HepG2 (cell line): ENCODE measurements around the gene TMBIM1. TPM values are rescaled to one million over a fixed set of nuclear protein-coding genes. Genes with fewer than 3 reads are reported as not detected.

Experiments
- ATAC-seq: fragments of 200-7000 bp; cut with Tn5 transposase; 3 replicates; pipeline ENCODE4 v1.9.1; 2020; ENCODE audit warnings: mild to moderate bottlenecking, moderate library complexity
- BruUV-seq: library from RNA; stranded (reverse); fragments of 400-500 nt; replicated peaks from 2 replicates; lab custom pipeline; 2021; lab: Mats Ljungman, UMichigan
- CTCF ChIA-PET: fragments of 300-600 bp; formaldehyde crosslinking; extraction: SDS; loops from one replicate; lab custom pipeline; 2021; ENCODE audit warnings: low total read pairs, inconsistent platforms, low intra/inter-chr PET ratio; lab: Yijun Ruan, JAX
- POLR2A ChIA-PET: fragments of 350-600 bp; sonication (Branson Sonifier 250); formaldehyde crosslinking; loops from one replicate; lab custom pipeline; 2020; ENCODE audit warnings: antibody characterized with exemption, inconsistent platforms; lab: Yijun Ruan, JAX
- DNase-seq: peaks from one replicate; pipeline ENCODE4 v3.0.0-alpha.2; 2015; ENCODE audit warnings: low spot score
- FAIRE-seq: peaks from 3 replicates; lab custom pipeline; 2011; peaks lifted over from hg19 to GRCh38; lab: Jason Lieb, UNC
- H2AFZ ChIP-seq: one replicate; pipeline ENCODE4 v1.6.1; 2011; ENCODE audit warnings: low read length, inconsistent platforms
- H3K27ac ChIP-seq: fragments of 300-600 bp; 3 replicates; pipeline ENCODE4 v1.8.0; 2011; ENCODE audit warnings: mixed run types, mild to moderate bottlenecking, mixed read lengths, low read length, inconsistent platforms; ENCODE audit not compliant: insufficient read depth; ENCODE audit errors: extremely low read length
- H3K27me3 ChIP-seq, 2 experiments: fragments of 200-600 bp in 1 of 2; 2 replicates in 1 of 2; 3 replicates in 1 of 2; pipeline versions ENCODE4 v1.6.0 to v1.8.0; 2011; ENCODE audit warnings: low read length in 2 of 2, mild to moderate bottlenecking in 2 of 2, moderate library complexity in 2 of 2, inconsistent platforms in 1 of 2; ENCODE audit not compliant: insufficient read depth in 2 of 2, control insufficient read depth in 1 of 2
- H3K36me3 ChIP-seq, 2 experiments: fragments of 200-600 bp in 1 of 2; replicated peaks in 1 of 2; 2 replicates in 1 of 2; 3 replicates in 1 of 2; pipeline versions ENCODE4 v1.5.1 to v1.8.0; 2011; ENCODE audit warnings: low read length in 2 of 2, inconsistent platforms in 1 of 2; ENCODE audit not compliant: insufficient read depth in 2 of 2, control insufficient read depth in 1 of 2
- H3K4me1 ChIP-seq: 2 replicates; pipeline ENCODE4 v1.5.1; 2012; ENCODE audit warnings: low read length, inconsistent platforms; ENCODE audit not compliant: insufficient read depth
- H3K4me2 ChIP-seq: 2 replicates; pipeline ENCODE4 v1.6.0; 2011; ENCODE audit warnings: low read depth, low read length, inconsistent platforms
- H3K4me3 ChIP-seq, 3 experiments: fragments of 200-600 bp in 1 of 3; sonication (generic), shearing (Covaris generic) in 1 of 3; replicated peaks in 1 of 3; 2 replicates each; pipeline ENCODE4 v1.5.1; 2011 to 2016; ENCODE audit warnings: low read length in 3 of 3, inconsistent platforms in 2 of 3, low read depth in 2 of 3, mild to moderate bottlenecking in 2 of 3, control low read depth in 1 of 3, mixed read lengths in 1 of 3; ENCODE audit not compliant: insufficient read depth in 1 of 3
- H3K79me2 ChIP-seq: one replicate; pipeline ENCODE4 v1.6.1; 2011; ENCODE audit warnings: low read length, inconsistent platforms; ENCODE audit not compliant: insufficient read depth
- H3K9ac ChIP-seq: 2 replicates; pipeline ENCODE4 v1.6.0; 2011; ENCODE audit warnings: mild to moderate bottlenecking, low read depth, low read length, inconsistent platforms; ENCODE audit not compliant: insufficient read depth
- H3K9me3 ChIP-seq: 2 replicates; pipeline ENCODE4 v1.5.1; 2012; ENCODE audit warnings: mild to moderate bottlenecking, low read length
- H4K20me1 ChIP-seq: 2 replicates; pipeline ENCODE4 v1.6.0; 2011; ENCODE audit warnings: inconsistent platforms, mild to moderate bottlenecking, low read length, moderate library complexity; ENCODE audit not compliant: insufficient read depth
- NFYB ChIP-seq: sonication (generic); formaldehyde crosslinking; IDR thresholded peaks from 2 replicates; pipeline ENCODE4 v1.4.0; 2020; ENCODE audit warnings: missing genetic modification reagents
- PCBP2 ChIP-seq: fragments of 200-400 bp; formaldehyde crosslinking; optimal IDR thresholded peaks from 2 replicates; pipeline ENCODE3; 2018; ENCODE audit warnings: low read length, low read depth; ENCODE audit not compliant: poor library complexity, severe bottlenecking
- POLR2A ChIP-seq, 2 experiments: IDR thresholded peaks; 2 replicates each; pipeline ENCODE4 v1.6.1; 2011; ENCODE audit warnings: low read depth in 2 of 2, low read length in 2 of 2, mild to moderate bottlenecking in 1 of 2, moderate library complexity in 1 of 2; ENCODE audit not compliant: insufficient read depth in 1 of 2
- POLR2AphosphoS5 ChIP-seq: IDR thresholded peaks from 2 replicates; pipeline ENCODE4 v1.6.1; 2012; ENCODE audit warnings: low read depth, low read length
- RBM22 ChIP-seq: fragments of 200-400 bp; formaldehyde crosslinking; optimal IDR thresholded peaks from 2 replicates; pipeline ENCODE3; 2017; ENCODE audit warnings: mild to moderate bottlenecking, low read length, moderate library complexity
- U2AF1 ChIP-seq: fragments of 200-400 bp; formaldehyde crosslinking; optimal IDR thresholded peaks from 2 replicates; pipeline ENCODE3; 2017; ENCODE audit warnings: mild to moderate bottlenecking, low read depth, low read length
- ZNF207 ChIP-seq: fragments of 450-650 bp; IDR thresholded peaks from 2 replicates; pipeline ENCODE4 v1.6.1; 2016; ENCODE audit warnings: antibody characterized with exemption, borderline replicate concordance
- ZNF331 ChIP-seq: sonication (generic); formaldehyde crosslinking; IDR thresholded peaks from 2 replicates; pipeline ENCODE4 v1.4.0; 2020; ENCODE audit warnings: missing genetic modification reagents
- ZNF670 ChIP-seq: sonication (generic); formaldehyde crosslinking; IDR thresholded peaks from 2 replicates; pipeline ENCODE4 v1.8.0; 2022; ENCODE audit warnings: mild to moderate bottlenecking, missing genetic modification reagents, borderline replicate concordance
- ZNF703 ChIP-seq: sonication (generic); formaldehyde crosslinking; IDR thresholded peaks from 2 replicates; pipeline ENCODE4 v1.5.1; 2020; ENCODE audit warnings: missing genetic modification reagents, mild to moderate bottlenecking, moderate library complexity, borderline replicate concordance
- WGBS: methylation state at CpG from one replicate; pipeline ENCODE4 v1.1.6; 2017; ENCODE audit warnings: low lambda C conversion rate; 5-methylcytosine and 5-hydroxymethylcytosine counted together
- in situ Hi-C: cut with HindIII; loops from 2 replicates; pipeline ENCODE4 v1.10.0; 2017; ENCODE audit warnings: low pct_unique_long_range_greater_than_20kb; ENCODE audit not compliant: extremely low pct_ligation_motif_present
- intact Hi-C: fragments of 100-400 bp; cut with micrococcal nuclease; formaldehyde crosslinking; loops from one replicate; pipeline ENCODE4 v1.10.0; 2022; ENCODE audit not compliant: unreplicated experiment
- polyA plus RNA-seq, 8 experiments: library from polyadenylated mRNA; depleted of rRNA in 3 of 8; stranded (reverse) in 7 of 8; unstranded in 1 of 8; fragments of >200 nt; fragmentation: Illumina TruSeq in 4 of 8; extraction: Trizol in 4 of 8; gene quantifications; 2 replicates each; pipeline versions ENCODE4 v1.2.1 to v1.2.3, GENCODE V29; 2011 to 2016; ENCODE audit warnings: low read depth in 4 of 8, missing spikeins in 1 of 8, mixed read lengths in 1 of 8; ENCODE audit not compliant: insufficient read depth in 1 of 8
- total RNA-seq, 5 experiments: library from RNA; depleted of rRNA; stranded (reverse); fragments of >200 nt; fragmentation: Illumina TruSeq; extraction: Trizol; gene quantifications; 2 replicates each; pipeline ENCODE4 v1.2.3, GENCODE V29; 2016; ENCODE audit warnings: low read depth in 1 of 5

The TMBIM1 gene
- total and polyA plus RNA-seq, 2 of the 13 experiments (the other 11 are each of a cell fraction or from before 2014, with no cell fraction given): 127 to 139 TPM

DNA sequence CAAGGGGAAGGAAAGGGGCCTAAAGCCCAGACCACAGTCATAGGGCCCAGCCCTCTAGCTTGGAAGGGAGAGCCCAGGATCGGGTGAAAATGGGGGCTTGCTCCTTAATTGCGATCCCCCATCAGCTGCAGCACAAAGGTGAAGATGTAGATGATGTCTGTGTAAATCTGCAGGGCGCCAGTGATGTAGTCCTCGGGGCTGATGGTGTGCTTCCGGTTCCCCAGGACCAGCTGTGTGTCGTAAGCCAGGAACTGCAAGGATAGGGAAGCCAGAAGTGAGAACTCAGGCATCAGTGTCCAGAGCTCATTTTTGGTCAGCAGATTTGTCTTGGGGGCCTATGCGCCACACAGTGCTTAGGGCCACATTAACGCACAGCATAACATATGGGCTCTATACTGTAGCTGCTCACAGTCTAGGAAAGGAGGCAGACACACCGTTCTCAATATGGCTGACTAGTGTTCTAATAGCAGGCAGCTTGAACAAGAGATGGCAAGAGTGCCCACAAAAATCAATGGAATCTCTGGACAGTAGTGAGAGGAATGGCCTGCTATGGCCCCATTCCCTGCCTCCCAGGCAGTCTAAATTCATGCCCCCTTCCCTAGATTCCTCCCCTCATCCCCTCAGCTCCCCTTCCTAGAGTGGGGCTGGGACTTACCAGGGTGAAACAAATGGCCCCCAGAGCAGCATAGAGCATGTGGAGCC lies 16.8 kb downstream of the TMBIM1 start:
- H3K9me3 ChIP-seq: no peaks in the 10 kb centered on the region
- peaks cover 15% of the 10 kb centered on the region for H3K79me2 ChIP-seq
- in situ Hi-C loops: loop anchor here (10.0 kb wide), 1 partner anchor 189 kb away; no protein-coding TSS in a partner anchor
- FAIRE-seq (no peak), ATAC-seq (no peak), DNase-seq (no peak)
- no peaks in the 10 kb centered on the region; a peak in 1 of 5 replicates for H3K27me3 ChIP-seq
- 97% methylated on average over 9 of the region's 9 CpGs for WGBS
- BruUV-seq: no TSS peak
- ChIA-PET POLR2A (interaction anchor here (1.6 to 7.5 kb wide), 4 partner anchors 10 to 131 kb away, joined by 3 to 121 read pairs (median 58); partner anchors contain the start of gene TMBIM1), CTCF (no interaction called here)
- no peak overlapping the region for H2AFZ ChIP-seq
- peak; percentile 57 for TF ChIP-seq RBM22
- TF ChIP-seq ZNF331 (CRISPR knock-in tag): no peak
- no peak for TF ChIP-seq PCBP2
- intact Hi-C loops: no loop called here
- no peaks in the 10 kb centered on the region; the same call in 1 of the 2 replicates for H4K20me1 ChIP-seq
- peaks cover 47 to 70% of the 10 kb centered on the region in 2 experiments for H3K36me3 ChIP-seq
- no peak overlapping the region for H3K9ac ChIP-seq
- H3K4me2 ChIP-seq: no peak overlapping the region
- H3K4me1 ChIP-seq: peaks cover 23% of the 10 kb centered on the region
- no peak overlapping the region for H3K27ac ChIP-seq
- H3K4me3 ChIP-seq: no peak overlapping the region

DNA sequence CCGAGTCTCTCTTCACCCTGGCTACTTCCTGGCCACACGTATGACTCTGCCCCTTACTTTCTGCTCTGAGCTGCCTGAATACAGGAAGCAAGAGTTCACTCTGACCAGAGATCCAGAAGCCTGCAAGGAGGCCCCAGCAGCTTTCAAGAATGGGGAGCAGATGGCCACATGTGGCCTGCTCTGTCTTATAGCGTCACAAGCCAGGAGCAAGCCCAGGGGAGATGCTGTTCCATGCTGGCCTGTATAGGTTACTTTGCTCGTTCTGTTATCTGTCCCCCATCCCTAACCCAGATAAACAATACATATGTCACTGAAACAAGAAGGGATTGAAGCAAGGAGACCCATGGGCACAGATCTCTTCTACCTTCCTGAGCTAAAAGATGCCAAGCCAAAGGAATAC lies 17.7 kb downstream of the TMBIM1 start:
- Histone ChIP-seq H3K27ac (no peak overlapping the region), H3K36me3 (peaks cover 38 to 61% of the 10 kb centered on the region in 2 experiments), H3K4me1 (peaks cover 23% of the 10 kb centered on the region), H3K79me2 (peaks cover 15% of the 10 kb centered on the region), H4K20me1 (no peaks in the 10 kb centered on the region; the same call in 1 of the 2 replicates), H3K9ac (no peak overlapping the region), H2AFZ (no peak overlapping the region), H3K27me3 (no peaks in the 10 kb centered on the region; a peak in 1 of 5 replicates), H3K9me3 (no peaks in the 10 kb centered on the region), H3K4me2 (no peak overlapping the region), H3K4me3 (no peak overlapping the region)
- no peak for FAIRE-seq
- DNase-seq: no peak
- TF ChIP-seq ZNF670 (CRISPR knock-in tag) (no peak), ZNF703 (CRISPR knock-in tag) (no peak), POLR2AphosphoS5 (peak; percentile 38; the same call in 1 of the 2 replicates), NFYB (CRISPR knock-in tag) (no peak), U2AF1 (no peak), ZNF207 (no peak), POLR2A (IDR thresholded peaks at IDR 0.05; ENCODE audit: insufficient read depth in 1 of 2, low read depth in 2 of 2, low read length in 2 of 2) (peak in 1 of 2 experiments; percentile 44; a peak in 1 of 4 replicates)
- intact Hi-C loops (loop anchor here (5.0 kb wide), 2 partner anchors 57 to 87 kb away; partner anchors contain the start of gene ARPC2), in situ Hi-C loops (loop anchor here (5.0 to 10.0 kb wide), 2 partner anchors 190 to 373 kb away; no protein-coding TSS in a partner anchor)
- ATAC-seq: no peak
- TSS peak; percentile 46 for BruUV-seq
- POLR2A ChIA-PET: interaction anchor here (1.6 to 7.5 kb wide), 4 partner anchors 11 to 131 kb away, joined by 5 to 121 read pairs (median 59); partner anchors contain the start of genes CTDSP1 and TMBIM1
- CTCF ChIA-PET: no interaction called here
- 76% methylated on average over 4 of the region's 4 CpGs for WGBS
